Lung microvascular endothelial cell (primary cell): ENCODE results near the gene EHD2. TPM values are rescaled to one million over a fixed set of nuclear protein-coding genes. Genes with fewer than 3 reads are reported as not detected.

Source experiments
- DNase-seq, 2 donors: peaks; one replicate each; pipeline versions ENCODE4 v3.0.0 to v3.0.0-alpha.2; 2010; ENCODE audit warnings: low read depth in 2 of 2
- total RNA-seq: library from RNA; depleted of rRNA; stranded (reverse); fragments of >200 nt; gene quantifications from 2 replicates; pipeline ENCODE4 v1.2.1, GENCODE V29; 2014

The EHD2 gene
- total RNA-seq, 1 donor from 2014 or later = 90.7 TPM

- no peak for DNase-seq
Observed at GRCh38 chr19:47687906-47688305, 25.3 kb upstream of the EHD2 start.

- DNase-seq = no peak
Observed at GRCh38 chr19:47691090-47691489, 22.1 kb upstream of the EHD2 start.

GRCh38 chr19:47691782-47692181 is 21.4 kb upstream of the EHD2 start:
- DNase-seq = no peak

- DNase-seq = no peak
Observed at GRCh38 chr19:47693489-47693888, 19.7 kb upstream of the EHD2 start.

GRCh38 chr19:47693903-47694302 is 19.3 kb upstream of the EHD2 start:
- no peak for DNase-seq

GRCh38 chr19:47694466-47695273 is 18.6 kb upstream of the EHD2 start:
- DNase-seq = no peak

- DNase-seq = no peak
Observed at GRCh38 chr19:47695533-47696262, 17.5 kb upstream of the EHD2 start.

GRCh38 chr19:47696635-47697034 is 16.6 kb upstream of the EHD2 start:
- no peak for DNase-seq

GRCh38 chr19:47697863-47698609 is 15.2 kb upstream of the EHD2 start:
- peak; percentile 83 to 87 for DNase-seq

- DNase-seq = no peak
Observed at GRCh38 chr19:47698631-47699359, 14.4 kb upstream of the EHD2 start.

GRCh38 chr19:47699360-47699917 is 13.8 kb upstream of the EHD2 start:
- peak; percentile 36 to 66 for DNase-seq

- DNase-seq = no peak
Observed at GRCh38 chr19:47700934-47701716, 12.1 kb upstream of the EHD2 start.

GRCh38 chr19:47701717-47702552 is 11.3 kb upstream of the EHD2 start:
- no peak for DNase-seq

GRCh38 chr19:47702671-47703070 is 10.6 kb upstream of the EHD2 start:
- DNase-seq = no peak

- no peak for DNase-seq
Observed at GRCh38 chr19:47703301-47703700, 9.9 kb upstream of the EHD2 start.

- no peak for DNase-seq
Observed at GRCh38 chr19:47704024-47704423, 9.2 kb upstream of the EHD2 start.

- DNase-seq = no peak
Observed at GRCh38 chr19:47704656-47705055, 8.6 kb upstream of the EHD2 start.

GRCh38 chr19:47707135-47707925 is 5.9 kb upstream of the EHD2 start:
- peak; percentile 74 to 85 for DNase-seq
